Parietal lobe (tissue), 2 donors: Measurements from ENCODE around the gene SLC2A14. TPM values are rescaled to one million over a fixed set of nuclear protein-coding genes. Genes with fewer than 3 reads are reported as not detected.

Experiments used
- small RNA-seq: library from RNA; depleted of rRNA; stranded (forward); fragments of <200 nt; gene quantifications from one replicate; pipeline ENCODE3, GENCODE V24; 2014; ENCODE audit warnings: low replicate concordance
- total RNA-seq: library from RNA; depleted of rRNA; stranded (reverse); fragments of >200 nt; gene quantifications from one replicate; pipeline ENCODE4 v1.2.3, GENCODE V29; 2014

SLC2A14 gene
- total RNA-seq: not detected

GRCh38 chr12:7872566-7873319 is at the start of gene SLC2A14:
Gene SLC2A14, minus strand, starts transcription at chr12:7872915. Its CDS starts 3,035 bp downstream, at chr12:7869880.

GRCh38 chr12:7788884-7789528 is 83.7 kb downstream of the SLC2A14 start, which contains the start of gene NANOG:
Gene NANOG, plus strand, starts transcription at chr12:7789402. Its CDS starts 213 bp downstream, at chr12:7789615.

Small RNA genes lying within 50 kb of the gene (small RNA-seq; reads per million reads assigned to genes)
- gene RF00019: not detected

Other genes starting within 250 kb of the SLC2A14 start
- not detected for gene APOBEC1, start 207.0 kb downstream of the SLC2A14 start, total RNA-seq
- not detected for gene GDF3, start 177.1 kb downstream of the SLC2A14 start, total RNA-seq
- not detected for gene DPPA3, start 161.5 kb downstream of the SLC2A14 start, total RNA-seq
- not detected for gene CLEC4C, start 125.5 kb downstream of the SLC2A14 start, total RNA-seq
- not detected for gene NANOGNB, start 107.7 kb downstream of the SLC2A14 start, total RNA-seq
- gene NANOG, start 83.5 kb downstream of the SLC2A14 start, total RNA-seq: under 0.01 TPM
- gene SLC2A3, start 63.3 kb upstream of the SLC2A14 start, total RNA-seq: 59.5 TPM
- 10.6 TPM for gene FOXJ2, start 159.8 kb upstream of the SLC2A14 start, total RNA-seq
- 0.63 TPM for gene C3AR1, start 193.4 kb upstream of the SLC2A14 start, total RNA-seq
- gene NECAP1, start 209.4 kb upstream of the SLC2A14 start, total RNA-seq: 200 TPM